Activated naive CD4-positive, alpha-beta T cell treated with anti-CD3 and anti-CD28 coated beads, Interleukin-2, amount 10 ng/mL, durations not matched to agents 7 days and 5 days (primary cell): Measurements from ENCODE around the gene CHMP1A.

Experiments
- CTCF ChIA-PET: fragments of 350-600 bp; sonication (Branson Sonifier 250); formaldehyde crosslinking; loops from one replicate; lab custom pipeline; 2021; ENCODE audit warnings: antibody characterized with exemption; lab: Charles Lee
- DNase-seq: peaks from one replicate; pipeline ENCODE4 v3.0.0-alpha.2; 2020
- H3K27ac Mint-ChIP-seq: one replicate; pipeline ENCODE4 v1.8.0; 2021; ENCODE audit warnings: mild to moderate bottlenecking, moderate library complexity, mixed read lengths
- H3K27me3 Mint-ChIP-seq: one replicate; pipeline ENCODE4 v1.8.0; 2021; ENCODE audit warnings: mild to moderate bottlenecking, mixed read lengths
- H3K36me3 Mint-ChIP-seq: one replicate; pipeline ENCODE4 v1.8.0; 2021; ENCODE audit warnings: mixed read lengths
- H3K4me1 Mint-ChIP-seq: one replicate; pipeline ENCODE4 v1.8.0; 2021; ENCODE audit warnings: mixed read lengths
- H3K4me3 Mint-ChIP-seq: one replicate; pipeline ENCODE4 v1.8.0; 2021; ENCODE audit warnings: mild to moderate bottlenecking, moderate library complexity, mixed read lengths
- H3K9me3 Mint-ChIP-seq: one replicate; pipeline ENCODE4 v1.8.0; 2021; ENCODE audit warnings: mixed read lengths

The CHMP1A gene

GRCh38 chr16:89660146-89660545 lies 2.6 kb upstream of the CHMP1A start:
- Mint-ChIP-seq H3K4me3 (no peak overlapping the region), H3K27me3 (no peaks in the 10 kb centered on the region), H3K36me3 (peaks cover 35% of the 10 kb centered on the region), H3K4me1 (peaks cover 31% of the 10 kb centered on the region), H3K9me3 (no peaks in the 10 kb centered on the region), H3K27ac (no peak overlapping the region)
- no peak for DNase-seq
- CTCF ChIA-PET, result interaction anchor here (3.7 kb wide), 1 partner anchor 39 kb away, joined by 13 read pairs; no protein-coding TSS in a partner anchor

DNA sequence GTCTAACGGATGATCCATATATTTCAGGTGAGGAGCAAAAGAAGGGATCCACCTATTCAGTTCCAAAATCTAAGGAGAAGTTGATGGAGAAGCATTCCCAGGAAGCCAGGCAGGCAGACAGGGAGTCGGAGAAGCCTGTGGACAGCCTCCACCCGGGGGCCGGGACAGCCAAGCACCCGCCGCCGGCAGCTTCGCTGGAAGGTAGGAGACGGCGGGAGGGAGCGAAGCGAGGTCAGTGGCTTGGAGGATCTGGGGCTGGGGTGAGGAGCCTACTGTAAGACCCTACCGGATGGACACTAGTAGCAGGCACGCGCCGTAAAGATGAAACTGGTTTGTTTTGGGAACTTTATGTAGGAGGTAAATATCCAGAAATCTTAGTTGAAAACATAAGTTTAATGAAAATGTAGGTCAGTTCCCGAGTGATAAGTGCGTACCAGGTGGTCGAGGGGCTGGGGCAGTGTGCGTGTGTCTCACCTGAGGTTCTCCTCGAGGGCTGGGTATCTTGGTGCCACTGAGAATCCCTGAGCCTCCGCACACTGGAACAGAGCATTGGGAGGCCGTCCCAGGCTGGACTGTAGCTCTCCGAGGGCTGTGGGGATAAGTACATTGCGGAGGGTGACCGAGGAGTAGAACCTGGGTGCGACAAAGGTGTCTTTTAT lies 842 bp upstream of the CHMP1A start:
- Mint-ChIP-seq H3K4me3 (peak overlapping the region; percentile 93), H3K4me1 (peaks cover 42% of the 10 kb centered on the region), H3K9me3 (no peaks in the 10 kb centered on the region), H3K27me3 (no peaks in the 10 kb centered on the region), H3K36me3 (peaks cover 33% of the 10 kb centered on the region), H3K27ac (peak overlapping the region; percentile 78)
- CTCF ChIA-PET, result interaction anchor here (3.7 kb wide), 1 partner anchor 41 kb away, joined by 13 read pairs; no protein-coding TSS in a partner anchor
- peak; percentile 40 for DNase-seq

- H3K4me1 Mint-ChIP-seq, result peaks cover 42% of the 10 kb centered on the region
- H3K27me3 Mint-ChIP-seq, result no peaks in the 10 kb centered on the region
- H3K9me3 Mint-ChIP-seq, result no peaks in the 10 kb centered on the region
- peak overlapping the region; percentile 84 for H3K27ac Mint-ChIP-seq
- peak overlapping the region; percentile 93 for H3K4me3 Mint-ChIP-seq
- H3K36me3 Mint-ChIP-seq, result peaks cover 26% of the 10 kb centered on the region
- DNase-seq, result no peak
- CTCF ChIA-PET, result interaction anchor here (3.7 kb wide), 1 partner anchor 43 kb away, joined by 13 read pairs; no protein-coding TSS in a partner anchor
Observed at GRCh38 chr16:89656435-89657121, 930 bp downstream of the CHMP1A start.

- Mint-ChIP-seq H3K27me3 (no peaks in the 10 kb centered on the region), H3K4me1 (peaks cover 40% of the 10 kb centered on the region), H3K27ac (peak overlapping the region; percentile 77), H3K4me3 (peak overlapping the region; percentile 38), H3K36me3 (peaks cover 16% of the 10 kb centered on the region), H3K9me3 (no peaks in the 10 kb centered on the region)
- DNase-seq, result peak; percentile 11
- CTCF ChIA-PET, result interaction anchor here (0.6 to 1.6 kb wide), 4 partner anchors 14 to 163 kb away, joined by 3 to 4 read pairs (median 3); no protein-coding TSS in a partner anchor
Observed at GRCh38 chr16:89655062-89655643, 2.4 kb downstream of the CHMP1A start.

DNA sequence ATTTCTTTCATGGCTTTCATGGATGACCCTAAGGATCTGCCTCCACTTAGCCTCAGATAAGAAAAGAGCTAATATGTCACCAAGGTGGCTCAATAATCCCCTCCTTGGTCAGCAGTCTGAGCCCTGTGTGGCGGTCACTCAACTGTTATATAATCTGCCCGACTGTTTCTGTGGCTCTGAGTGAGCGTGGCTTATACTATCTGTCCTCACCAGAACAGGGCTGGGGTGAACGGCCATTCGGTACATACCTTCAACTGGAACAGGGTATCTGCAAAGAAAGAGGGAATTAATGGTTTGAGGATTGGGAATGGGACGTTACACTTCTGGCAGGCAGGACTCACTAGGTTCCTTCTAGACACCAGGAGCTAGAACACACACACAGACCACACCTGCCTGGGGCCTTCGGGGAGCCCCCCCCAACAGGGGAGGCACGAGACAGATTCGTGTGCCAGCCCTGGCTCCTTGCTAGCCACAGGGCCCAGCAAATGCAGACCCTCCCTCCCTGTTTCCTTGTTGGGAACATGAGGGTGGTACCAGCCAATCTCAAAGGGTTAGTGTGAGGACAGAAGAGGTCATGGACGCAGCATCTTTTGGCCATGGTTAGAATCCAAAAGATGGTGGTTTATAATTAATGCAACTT lies 3.7 kb downstream of the CHMP1A start:
- H3K27me3 Mint-ChIP-seq, result no peaks in the 10 kb centered on the region
- CTCF ChIA-PET, result interaction anchor here (1.6 kb wide), 1 partner anchor 13 kb away, joined by 4 read pairs; no protein-coding TSS in a partner anchor
- no peaks in the 10 kb centered on the region for H3K9me3 Mint-ChIP-seq
- H3K4me3 Mint-ChIP-seq, result no peak overlapping the region
- H3K4me1 Mint-ChIP-seq, result peaks cover 33% of the 10 kb centered on the region
- DNase-seq, result no peak
- H3K27ac Mint-ChIP-seq, result no peak overlapping the region
- peaks cover 23% of the 10 kb centered on the region for H3K36me3 Mint-ChIP-seq

- no peak overlapping the region for H3K27ac Mint-ChIP-seq
- H3K4me1 Mint-ChIP-seq, result peaks cover 26% of the 10 kb centered on the region
- no peaks in the 10 kb centered on the region for H3K9me3 Mint-ChIP-seq
- CTCF ChIA-PET, result no interaction called here
- peaks cover 18% of the 10 kb centered on the region for H3K36me3 Mint-ChIP-seq
- H3K27me3 Mint-ChIP-seq, result no peaks in the 10 kb centered on the region
- no peak overlapping the region for H3K4me3 Mint-ChIP-seq
- no peak for DNase-seq
Observed at GRCh38 chr16:89651584-89651983, 5.9 kb downstream of the CHMP1A start.

- Mint-ChIP-seq H3K36me3 (peaks cover 21% of the 10 kb centered on the region), H3K27ac (no peak overlapping the region), H3K4me3 (no peak overlapping the region), H3K4me1 (no peaks in the 10 kb centered on the region), H3K9me3 (no peaks in the 10 kb centered on the region), H3K27me3 (no peaks in the 10 kb centered on the region)
- DNase-seq, result no peak
- CTCF ChIA-PET, result no interaction called here
Observed at GRCh38 chr16:89646906-89647305, 10.6 kb downstream of the CHMP1A start.

DNA sequence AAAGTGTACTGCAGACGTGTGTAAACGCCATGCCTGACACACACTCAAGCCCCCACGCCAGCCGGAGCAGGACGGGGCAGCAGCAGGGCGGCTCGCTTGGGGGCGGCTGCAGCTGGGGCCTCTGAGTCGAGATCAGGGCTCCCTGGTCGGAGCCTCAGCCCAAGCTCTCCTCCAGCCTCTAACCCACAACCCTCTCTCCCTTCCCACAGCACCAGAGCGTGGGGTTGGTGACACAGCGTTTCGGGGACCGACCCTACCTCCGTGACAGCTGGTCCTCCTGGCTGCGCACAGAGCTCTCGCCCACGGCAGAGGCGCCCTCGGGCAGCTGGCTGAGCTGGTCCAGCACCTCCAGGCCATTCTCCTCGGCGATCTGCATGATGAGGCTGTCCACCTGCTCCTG lies 11.2 kb downstream of the CHMP1A start:
- no peak for DNase-seq
- H3K4me1 Mint-ChIP-seq, result no peaks in the 10 kb centered on the region
- no peak overlapping the region for H3K4me3 Mint-ChIP-seq
- H3K36me3 Mint-ChIP-seq, result peaks cover 21% of the 10 kb centered on the region
- no peaks in the 10 kb centered on the region for H3K9me3 Mint-ChIP-seq
- H3K27me3 Mint-ChIP-seq, result no peaks in the 10 kb centered on the region
- no peak overlapping the region for H3K27ac Mint-ChIP-seq
- CTCF ChIA-PET, result no interaction called here

GRCh38 chr16:89645122-89645521 lies 12.4 kb downstream of the CHMP1A start:
- H3K27me3 Mint-ChIP-seq, result no peaks in the 10 kb centered on the region
- H3K36me3 Mint-ChIP-seq, result peaks cover 19% of the 10 kb centered on the region
- no peak overlapping the region for H3K27ac Mint-ChIP-seq
- H3K4me3 Mint-ChIP-seq, result no peak overlapping the region
- no peaks in the 10 kb centered on the region for H3K9me3 Mint-ChIP-seq
- CTCF ChIA-PET, result no interaction called here
- no peak for DNase-seq
- peaks cover 6% of the 10 kb centered on the region for H3K4me1 Mint-ChIP-seq

GRCh38 chr16:89643769-89644300 lies 13.7 kb downstream of the CHMP1A start:
- Mint-ChIP-seq H3K27ac (no peak overlapping the region), H3K4me3 (no peak overlapping the region), H3K9me3 (no peaks in the 10 kb centered on the region), H3K27me3 (no peaks in the 10 kb centered on the region), H3K4me1 (peaks cover 6% of the 10 kb centered on the region), H3K36me3 (peaks cover 13% of the 10 kb centered on the region)
- no peak for DNase-seq
- CTCF ChIA-PET, result no interaction called here

DNA sequence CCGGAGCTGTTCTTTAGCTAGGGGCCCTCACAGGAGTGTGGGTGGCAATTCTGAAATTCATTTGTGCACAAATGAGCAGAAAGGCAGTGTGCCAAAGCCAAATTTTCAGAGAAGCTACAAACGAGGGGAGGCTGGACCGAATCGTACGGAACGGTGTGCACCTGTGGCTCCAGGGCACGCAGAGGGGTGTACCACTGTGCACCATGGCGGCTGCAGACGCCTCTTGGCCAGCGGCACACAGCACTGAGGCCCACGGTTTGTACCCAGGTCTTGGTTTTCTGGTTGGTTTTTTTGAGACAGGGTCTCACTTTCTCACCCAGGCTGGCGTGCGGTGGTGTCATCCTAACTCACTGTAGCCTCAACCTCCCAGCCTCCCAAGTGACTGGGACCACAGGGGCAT lies 14.9 kb downstream of the CHMP1A start:
- Mint-ChIP-seq H3K9me3 (no peaks in the 10 kb centered on the region), H3K4me3 (no peak overlapping the region), H3K4me1 (peaks cover 6% of the 10 kb centered on the region), H3K36me3 (peaks cover 11% of the 10 kb centered on the region), H3K27me3 (no peaks in the 10 kb centered on the region), H3K27ac (no peak overlapping the region)
- no peak for DNase-seq
- CTCF ChIA-PET, result interaction anchor here (1.0 to 1.5 kb wide), 3 partner anchors 40 to 58 kb away, joined by 3 read pairs; no protein-coding TSS in a partner anchor

GRCh38 chr16:89641458-89642119 lies 15.9 kb downstream of the CHMP1A start:
- DNase-seq, result no peak
- H3K27ac Mint-ChIP-seq, result no peak overlapping the region
- H3K9me3 Mint-ChIP-seq, result no peaks in the 10 kb centered on the region
- CTCF ChIA-PET, result interaction anchor here (0.6 to 1.5 kb wide), 7 partner anchors 8 to 165 kb away, joined by 3 to 6 read pairs (median 4); no protein-coding TSS in a partner anchor
- peaks cover 6% of the 10 kb centered on the region for H3K4me1 Mint-ChIP-seq
- H3K27me3 Mint-ChIP-seq, result no peaks in the 10 kb centered on the region
- H3K36me3 Mint-ChIP-seq, result peaks cover 11% of the 10 kb centered on the region
- no peak overlapping the region for H3K4me3 Mint-ChIP-seq

DNA sequence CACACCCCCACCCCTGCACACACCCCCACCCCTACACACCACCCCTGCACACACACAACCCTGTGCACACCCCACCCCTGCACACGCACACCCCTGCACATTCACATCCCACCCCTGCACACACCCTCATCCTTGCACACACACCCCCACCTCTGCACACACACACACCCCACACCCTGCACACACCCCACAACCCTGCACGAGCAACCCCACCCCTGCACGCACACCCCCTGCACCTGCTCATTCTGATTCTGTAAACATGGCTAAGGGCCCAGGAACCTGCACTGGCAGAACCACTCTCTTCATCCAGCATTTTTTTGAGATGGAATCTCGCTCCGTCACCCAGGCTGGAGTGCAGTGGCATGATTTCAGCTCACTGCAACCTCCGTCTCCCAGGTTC lies 18.1 kb downstream of the CHMP1A start:
- H3K4me1 Mint-ChIP-seq, result peaks cover 6% of the 10 kb centered on the region
- CTCF ChIA-PET, result no interaction called here

More for the DNA sequence above, 18.1 kb downstream of the CHMP1A start:
- no peaks in the 10 kb centered on the region for H3K36me3 Mint-ChIP-seq
- no peaks in the 10 kb centered on the region for H3K9me3 Mint-ChIP-seq
- H3K27me3 Mint-ChIP-seq, result peaks cover 6% of the 10 kb centered on the region
- no peak for DNase-seq
- no peak overlapping the region for H3K4me3 Mint-ChIP-seq
- H3K27ac Mint-ChIP-seq, result no peak overlapping the region
